ENCODE measurements around the gene TYW3.

The TYW3 gene

DNA sequence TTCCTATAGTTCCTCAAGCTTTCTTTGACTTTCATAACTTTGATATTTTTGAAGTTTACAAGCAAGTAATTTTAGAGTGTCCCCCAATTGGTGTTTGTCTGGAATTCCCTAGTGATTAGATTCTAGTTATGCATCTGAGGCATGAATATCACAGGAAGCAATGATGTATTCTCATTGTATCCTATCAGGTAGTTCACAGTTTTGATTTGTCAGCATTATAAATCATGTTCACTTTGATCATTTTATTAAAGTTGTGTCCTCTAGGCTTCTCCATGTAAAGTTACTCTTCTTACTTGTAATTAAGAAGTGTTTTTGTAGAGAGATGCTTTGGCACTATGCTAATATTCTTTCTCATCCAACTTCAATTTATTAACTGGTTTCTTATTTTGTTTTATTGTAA is 53.0 kb downstream of the TYW3 start:
- no peaks in the 10 kb centered on the region for H3K27me3 ChIP-seq (ENCODE audit: insufficient read depth, low read length, poor library complexity)
- no peaks in the 10 kb centered on the region for H3K4me1 ChIP-seq (ENCODE audit: insufficient read depth, low read length)
- H4K20me1 ChIP-seq (ENCODE audit: insufficient read depth, low read length), result no peaks in the 10 kb centered on the region
- H3K9me3 ChIP-seq (ENCODE audit: insufficient read depth, low read length, severe bottlenecking), result no peaks in the 10 kb centered on the region
- no peak overlapping the region for H3K4me2 ChIP-seq (ENCODE audit: insufficient read depth, low read length)
- H3K79me2 ChIP-seq (ENCODE audit: insufficient read depth, low read length), result no peaks in the 10 kb centered on the region
- H3K4me3 ChIP-seq (ENCODE audit: low read depth in 1 of 2, low read length in 2 of 2), result no peak overlapping the region
- TF ChIP-seq EZH2 (IDR thresholded peaks at IDR 0.05; ENCODE audit: borderline replicate concordance, low read depth, low read length, severe bottlenecking), result no peak
- TF ChIP-seq, protein P1, sequence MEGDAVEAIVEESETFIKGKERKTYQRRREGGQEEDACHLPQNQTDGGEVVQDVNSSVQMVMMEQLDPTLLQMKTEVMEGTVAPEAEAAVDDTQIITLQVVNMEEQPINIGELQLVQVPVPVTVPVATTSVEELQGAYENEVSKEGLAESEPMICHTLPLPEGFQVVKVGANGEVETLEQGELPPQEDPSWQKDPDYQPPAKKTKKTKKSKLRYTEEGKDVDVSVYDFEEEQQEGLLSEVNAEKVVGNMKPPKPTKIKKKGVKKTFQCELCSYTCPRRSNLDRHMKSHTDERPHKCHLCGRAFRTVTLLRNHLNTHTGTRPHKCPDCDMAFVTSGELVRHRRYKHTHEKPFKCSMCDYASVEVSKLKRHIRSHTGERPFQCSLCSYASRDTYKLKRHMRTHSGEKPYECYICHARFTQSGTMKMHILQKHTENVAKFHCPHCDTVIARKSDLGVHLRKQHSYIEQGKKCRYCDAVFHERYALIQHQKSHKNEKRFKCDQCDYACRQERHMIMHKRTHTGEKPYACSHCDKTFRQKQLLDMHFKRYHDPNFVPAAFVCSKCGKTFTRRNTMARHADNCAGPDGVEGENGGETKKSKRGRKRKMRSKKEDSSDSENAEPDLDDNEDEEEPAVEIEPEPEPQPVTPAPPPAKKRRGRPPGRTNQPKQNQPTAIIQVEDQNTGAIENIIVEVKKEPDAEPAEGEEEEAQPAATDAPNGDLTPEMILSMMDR (IDR thresholded peaks at IDR 0.05; ENCODE audit: borderline replicate concordance, extremely low read depth, low read length, poor library complexity, severe bottlenecking), result no peak
- no peak overlapping the region for H3K9ac ChIP-seq (ENCODE audit: low read depth, low read length)
- H3K36me3 ChIP-seq (ENCODE audit: insufficient read depth, low read length), result no peaks in the 10 kb centered on the region
- no peak overlapping the region for H2AFZ ChIP-seq (ENCODE audit: low read depth, low read length)
- ATAC-seq (ENCODE audit: insufficient read depth, low read depth) (no peak), DNase-seq (no peak)
- no peak overlapping the region for H3K27ac ChIP-seq (ENCODE audit: low read length)

DNA sequence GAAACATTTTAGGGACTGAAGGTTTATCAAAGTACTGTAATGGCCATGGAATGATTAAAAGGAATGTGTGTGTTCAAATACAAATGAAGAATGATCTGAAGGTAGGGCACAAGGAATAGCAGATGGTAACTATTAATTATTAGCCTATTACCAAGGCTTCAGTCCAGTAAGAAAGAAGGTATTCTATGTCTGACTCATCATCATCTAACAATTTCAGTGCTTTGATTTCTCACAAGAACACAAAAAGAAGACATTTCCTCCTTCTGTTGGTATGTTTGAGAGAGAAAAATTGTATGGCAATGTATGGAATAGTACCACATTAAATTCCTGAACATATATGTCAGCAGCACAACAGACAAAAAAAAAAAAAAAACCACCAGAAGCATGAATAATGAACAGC is 57.5 kb downstream of the TYW3 start:
- Histone ChIP-seq H3K9me3 (ENCODE audit: insufficient read depth, low read length, severe bottlenecking) (no peaks in the 10 kb centered on the region), H3K4me2 (ENCODE audit: insufficient read depth, low read length) (no peak overlapping the region), H3K27me3 (ENCODE audit: insufficient read depth, low read length, poor library complexity) (no peaks in the 10 kb centered on the region), H4K20me1 (ENCODE audit: insufficient read depth, low read length) (no peaks in the 10 kb centered on the region), H3K4me3 (ENCODE audit: low read depth in 1 of 2, low read length in 2 of 2) (no peak overlapping the region), H3K4me1 (ENCODE audit: insufficient read depth, low read length) (no peaks in the 10 kb centered on the region), H3K79me2 (ENCODE audit: insufficient read depth, low read length) (no peaks in the 10 kb centered on the region), H3K9ac (ENCODE audit: low read depth, low read length) (no peak overlapping the region), H3K27ac (ENCODE audit: low read length) (no peak overlapping the region), H2AFZ (ENCODE audit: low read depth, low read length) (no peak overlapping the region), H3K36me3 (ENCODE audit: insufficient read depth, low read length) (no peaks in the 10 kb centered on the region)
- no peak for TF ChIP-seq EZH2 (IDR thresholded peaks at IDR 0.05; ENCODE audit: borderline replicate concordance, low read depth, low read length, severe bottlenecking)
- TF ChIP-seq, protein P1 (IDR thresholded peaks at IDR 0.05; ENCODE audit: borderline replicate concordance, extremely low read depth, low read length, poor library complexity, severe bottlenecking), result no peak
- ATAC-seq (ENCODE audit: insufficient read depth, low read depth) (no peak), DNase-seq (no peak)

DNA sequence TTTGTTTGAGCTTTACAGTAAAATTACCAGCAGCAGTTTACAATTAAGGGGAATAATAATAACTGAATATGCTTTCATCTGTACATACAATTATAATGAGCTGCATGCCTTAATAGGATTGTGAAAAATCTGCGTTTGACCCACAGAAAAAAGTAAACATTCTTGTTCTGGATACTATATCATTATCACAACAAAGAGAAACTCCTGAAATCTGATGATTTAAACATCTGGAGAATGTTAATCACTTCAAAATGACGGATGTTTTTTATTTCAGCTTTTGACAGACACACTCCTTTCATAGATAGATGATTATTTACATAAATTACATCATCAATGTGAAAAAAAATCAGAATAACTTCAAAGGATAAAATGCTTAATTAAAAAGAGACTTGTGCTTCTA is 58.5 kb downstream of the TYW3 start:
- H3K27me3 ChIP-seq (ENCODE audit: insufficient read depth, low read length, poor library complexity), result no peaks in the 10 kb centered on the region
- no peaks in the 10 kb centered on the region for H3K4me1 ChIP-seq (ENCODE audit: insufficient read depth, low read length)
- H2AFZ ChIP-seq (ENCODE audit: low read depth, low read length), result no peak overlapping the region
- H3K79me2 ChIP-seq (ENCODE audit: insufficient read depth, low read length), result no peaks in the 10 kb centered on the region
- ATAC-seq (ENCODE audit: insufficient read depth, low read depth) (no peak), DNase-seq (no peak)
- H3K9me3 ChIP-seq (ENCODE audit: insufficient read depth, low read length, severe bottlenecking), result no peaks in the 10 kb centered on the region
- TF ChIP-seq EZH2 (IDR thresholded peaks at IDR 0.05; ENCODE audit: borderline replicate concordance, low read depth, low read length, severe bottlenecking), result no peak
- TF ChIP-seq, protein P1 (IDR thresholded peaks at IDR 0.05; ENCODE audit: borderline replicate concordance, extremely low read depth, low read length, poor library complexity, severe bottlenecking), result no peak
- H3K27ac ChIP-seq (ENCODE audit: low read length), result no peak overlapping the region
- no peak overlapping the region for H3K9ac ChIP-seq (ENCODE audit: low read depth, low read length)
- H3K36me3 ChIP-seq (ENCODE audit: insufficient read depth, low read length), result no peaks in the 10 kb centered on the region
- H3K4me3 ChIP-seq (ENCODE audit: low read depth in 1 of 2, low read length in 2 of 2), result no peak overlapping the region
- H4K20me1 ChIP-seq (ENCODE audit: insufficient read depth, low read length), result no peaks in the 10 kb centered on the region
- no peak overlapping the region for H3K4me2 ChIP-seq (ENCODE audit: insufficient read depth, low read length)

DNA sequence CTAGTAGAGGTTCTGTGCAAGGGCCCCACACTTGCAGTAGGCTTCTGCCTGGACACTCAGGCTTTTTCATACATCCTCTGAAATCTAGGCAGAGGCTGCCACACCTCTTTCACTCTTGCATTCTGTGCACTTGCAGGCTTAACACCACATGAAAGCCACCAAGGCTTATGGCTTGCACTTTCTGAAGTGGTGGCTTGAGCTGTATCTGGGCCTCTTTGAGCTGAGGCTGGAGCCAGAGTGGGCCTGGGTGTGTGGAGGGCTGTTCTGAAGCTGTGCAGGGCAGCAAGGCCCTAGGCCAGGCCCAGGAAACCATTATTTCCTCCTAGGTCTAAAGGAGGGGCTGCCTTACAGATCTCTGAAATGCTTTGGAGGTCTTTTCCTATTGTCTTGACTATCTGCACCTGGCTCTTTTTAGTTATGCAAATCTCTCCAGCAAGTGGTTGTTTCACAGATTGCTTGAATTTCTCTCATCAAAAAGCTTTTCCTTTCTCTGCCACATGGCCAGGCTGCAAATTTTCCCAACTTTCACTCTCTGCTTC is 66.2 kb downstream of the TYW3 start:
- no peaks in the 10 kb centered on the region for H3K27me3 ChIP-seq (ENCODE audit: insufficient read depth, low read length, poor library complexity)
- DNase-seq, result no peak
- TF ChIP-seq, protein P1 (IDR thresholded peaks at IDR 0.05; ENCODE audit: borderline replicate concordance, extremely low read depth, low read length, poor library complexity, severe bottlenecking), result no peak
- TF ChIP-seq EZH2 (IDR thresholded peaks at IDR 0.05; ENCODE audit: borderline replicate concordance, low read depth, low read length, severe bottlenecking), result no peak
- no peak overlapping the region for H3K4me3 ChIP-seq (ENCODE audit: low read depth in 1 of 2, low read length in 2 of 2)
- no peaks in the 10 kb centered on the region for H3K36me3 ChIP-seq (ENCODE audit: insufficient read depth, low read length)
- H3K27ac ChIP-seq (ENCODE audit: low read length), result no peak overlapping the region
- H3K79me2 ChIP-seq (ENCODE audit: insufficient read depth, low read length), result no peaks in the 10 kb centered on the region
- no peaks in the 10 kb centered on the region for H4K20me1 ChIP-seq (ENCODE audit: insufficient read depth, low read length)
- peak; percentile 24; the same call in 1 of the 3 replicates for ATAC-seq (ENCODE audit: insufficient read depth, low read depth)
- H3K4me1 ChIP-seq (ENCODE audit: insufficient read depth, low read length), result no peaks in the 10 kb centered on the region
- no peak overlapping the region for H3K9ac ChIP-seq (ENCODE audit: low read depth, low read length)
- no peaks in the 10 kb centered on the region for H3K9me3 ChIP-seq (ENCODE audit: insufficient read depth, low read length, severe bottlenecking)
- H2AFZ ChIP-seq (ENCODE audit: low read depth, low read length), result no peak overlapping the region
- H3K4me2 ChIP-seq (ENCODE audit: insufficient read depth, low read length), result no peak overlapping the region
